Non-pigmented ciliary epithelial cell (primary cell): ENCODE measurements around the gene COL4A3.
"Not testable (repeated sequence)": the region's sequence is repeated elsewhere in the genome, so short reads cannot be mapped to it uniquely, and the experiment has no call there.

ENCODE experiments used
- DNase-seq: peaks from one replicate; pipeline ENCODE4 v3.0.0-alpha.2; 2010; ENCODE audit warnings: low read depth

COL4A3 gene

GRCh38 chr2:227206406-227206805 is 42.0 kb downstream of the COL4A3 start:
- no peak for DNase-seq

GRCh38 chr2:227207573-227207972 is 43.1 kb downstream of the COL4A3 start:
- DNase-seq, result no peak

GRCh38 chr2:227214622-227215041 is 50.2 kb downstream of the COL4A3 start:
- DNase-seq, result peak; percentile 31

GRCh38 chr2:227219312-227220105 is 55.1 kb downstream of the COL4A3 start:
- no peak for DNase-seq

- no peak for DNase-seq
These were observed 56.7 kb downstream of the COL4A3 start for GRCh38 chr2:227221120-227221519.

GRCh38 chr2:227222292-227222691 is 57.9 kb downstream of the COL4A3 start:
- DNase-seq, result no peak

- DNase-seq, result not testable (repeated sequence)
These were observed 61.2 kb downstream of the COL4A3 start for GRCh38 chr2:227225641-227226040.

- DNase-seq, result no peak
These were observed 63.7 kb downstream of the COL4A3 start for GRCh38 chr2:227228061-227228667.

- DNase-seq, result no peak
These were observed 65.7 kb downstream of the COL4A3 start for GRCh38 chr2:227230151-227230550.

- no peak for DNase-seq
These were observed 70.0 kb downstream of the COL4A3 start for GRCh38 chr2:227234429-227234828.

- DNase-seq, result no peak
These were observed 73.4 kb downstream of the COL4A3 start for GRCh38 chr2:227237786-227238185.

GRCh38 chr2:227238238-227239237 is 74.1 kb downstream of the COL4A3 start:
- no peak for DNase-seq

- DNase-seq, result no peak
These were observed 76.6 kb downstream of the COL4A3 start for GRCh38 chr2:227241005-227241404.

GRCh38 chr2:227248876-227249275 is 84.5 kb downstream of the COL4A3 start:
- no peak for DNase-seq

- no peak for DNase-seq
These were observed 88.4 kb downstream of the COL4A3 start for GRCh38 chr2:227252831-227253230.

GRCh38 chr2:227256605-227257004 is 92.2 kb downstream of the COL4A3 start:
- no peak for DNase-seq

GRCh38 chr2:227257820-227258219 is 93.4 kb downstream of the COL4A3 start:
- DNase-seq, result no peak

GRCh38 chr2:227260041-227260440 is 95.6 kb downstream of the COL4A3 start:
- DNase-seq, result no peak

- DNase-seq, result no peak
These were observed 103.1 kb downstream of the COL4A3 start for GRCh38 chr2:227267410-227268115.

- DNase-seq, result no peak
These were observed 116.5 kb downstream of the COL4A3 start for GRCh38 chr2:227280895-227281294.

- no peak for DNase-seq
These were observed 121.4 kb downstream of the COL4A3 start for GRCh38 chr2:227285741-227286236.

GRCh38 chr2:227287771-227288170 is 123.3 kb downstream of the COL4A3 start:
- DNase-seq, result no peak
